Astrocyte (in vitro differentiated cells and primary cell): Measurements from ENCODE around the gene TMEM200B. TPM values are rescaled to one million over a fixed set of nuclear protein-coding genes. Genes with fewer than 3 reads are reported as not detected.

ENCODE experiments used
- DNase-seq: peaks from one replicate; pipeline ENCODE4 v3.0.0-alpha.2; 2010; ENCODE audit warnings: low read depth
- FAIRE-seq: peaks from 2 replicates; lab custom pipeline; 2011; peaks lifted over from hg19 to GRCh38; lab: Jason Lieb, UNC
- H2AFZ ChIP-seq: 2 replicates; pipeline ENCODE4 v1.6.0; 2012; ENCODE audit warnings: low read depth, low read length, inconsistent platforms
- H3K27ac ChIP-seq: 2 replicates; pipeline ENCODE4 v1.5.1; 2011; ENCODE audit warnings: low read depth, low read length, inconsistent platforms
- H3K27me3 ChIP-seq: 2 replicates; pipeline ENCODE4 v1.6.0; 2011; ENCODE audit warnings: low read length, inconsistent platforms; ENCODE audit not compliant: insufficient read depth
- H3K36me3 ChIP-seq: 2 replicates; pipeline ENCODE4 v1.5.1; 2011; ENCODE audit warnings: low read length, inconsistent platforms; ENCODE audit not compliant: insufficient read depth
- H3K4me1 ChIP-seq: 2 replicates; pipeline ENCODE4 v1.5.1; 2011; ENCODE audit warnings: low read length, inconsistent platforms; ENCODE audit not compliant: insufficient read depth
- H3K4me2 ChIP-seq: 2 replicates; pipeline ENCODE4 v1.6.0; 2012; ENCODE audit warnings: low read length, inconsistent platforms
- H3K4me3 ChIP-seq: 2 replicates; pipeline ENCODE4 v1.5.1; 2011; ENCODE audit warnings: low read depth, mild to moderate bottlenecking, low read length, inconsistent platforms; ENCODE audit not compliant: insufficient read depth
- H3K79me2 ChIP-seq: 2 replicates; pipeline ENCODE4 v1.6.0; 2012; ENCODE audit warnings: mild to moderate bottlenecking, low read length, inconsistent platforms; ENCODE audit not compliant: insufficient read depth
- H3K9ac ChIP-seq: 2 replicates; pipeline ENCODE4 v1.6.0; 2012; ENCODE audit warnings: mild to moderate bottlenecking, low read length, inconsistent platforms
- H3K9me3 ChIP-seq: 2 replicates; pipeline ENCODE4 v1.5.1; 2012; ENCODE audit warnings: low read depth, mild to moderate bottlenecking, low read length, inconsistent platforms; ENCODE audit not compliant: insufficient read depth
- H4K20me1 ChIP-seq: 2 replicates; pipeline ENCODE4 v1.6.0; 2012; ENCODE audit warnings: low read length, inconsistent platforms; ENCODE audit not compliant: insufficient read depth
- H3K27ac Mint-ChIP-seq: one replicate; pipeline ENCODE4 v1.8.0; 2021; ENCODE audit warnings: mild to moderate bottlenecking, mixed read lengths; ENCODE audit not compliant: unreplicated experiment
- H3K27me3 Mint-ChIP-seq: one replicate; pipeline ENCODE4 v1.8.0; 2021; ENCODE audit warnings: low read depth, mixed read lengths; ENCODE audit not compliant: unreplicated experiment
- H3K36me3 Mint-ChIP-seq: one replicate; pipeline ENCODE4 v1.8.0; 2021; ENCODE audit warnings: low read depth, mixed read lengths; ENCODE audit not compliant: unreplicated experiment
- H3K4me1 Mint-ChIP-seq: one replicate; pipeline ENCODE4 v1.8.0; 2021; ENCODE audit warnings: low read depth, mixed read lengths; ENCODE audit not compliant: unreplicated experiment
- H3K4me3 Mint-ChIP-seq: one replicate; pipeline ENCODE4 v1.8.0; 2021; ENCODE audit warnings: mild to moderate bottlenecking, moderate library complexity, mixed read lengths; ENCODE audit not compliant: unreplicated experiment
- H3K9me3 Mint-ChIP-seq: one replicate; pipeline ENCODE4 v1.8.0; 2021; ENCODE audit warnings: mild to moderate bottlenecking, mixed read lengths; ENCODE audit not compliant: unreplicated experiment
- EZH2 ChIP-seq: IDR thresholded peaks from 2 replicates; pipeline ENCODE4 v1.6.1; 2012; ENCODE audit warnings: mild to moderate bottlenecking, low read length, inconsistent platforms; ENCODE audit not compliant: insufficient read depth
- total RNA-seq: library from RNA; stranded (reverse); gene quantifications from 2 replicates; pipeline ENCODE4 v1.2.1, GENCODE V29; 2021
- TF ChIP-seq, protein P1 (sequence below): IDR thresholded peaks from 2 replicates; pipeline ENCODE4 v1.5.1; 2011; ENCODE audit warnings: low read depth, mild to moderate bottlenecking, inconsistent platforms, low read length, moderate library complexity; ENCODE audit not compliant: insufficient read depth

TMEM200B gene
- total RNA-seq, 1 donor from 2014 or later, result 3.6 TPM

DNA sequence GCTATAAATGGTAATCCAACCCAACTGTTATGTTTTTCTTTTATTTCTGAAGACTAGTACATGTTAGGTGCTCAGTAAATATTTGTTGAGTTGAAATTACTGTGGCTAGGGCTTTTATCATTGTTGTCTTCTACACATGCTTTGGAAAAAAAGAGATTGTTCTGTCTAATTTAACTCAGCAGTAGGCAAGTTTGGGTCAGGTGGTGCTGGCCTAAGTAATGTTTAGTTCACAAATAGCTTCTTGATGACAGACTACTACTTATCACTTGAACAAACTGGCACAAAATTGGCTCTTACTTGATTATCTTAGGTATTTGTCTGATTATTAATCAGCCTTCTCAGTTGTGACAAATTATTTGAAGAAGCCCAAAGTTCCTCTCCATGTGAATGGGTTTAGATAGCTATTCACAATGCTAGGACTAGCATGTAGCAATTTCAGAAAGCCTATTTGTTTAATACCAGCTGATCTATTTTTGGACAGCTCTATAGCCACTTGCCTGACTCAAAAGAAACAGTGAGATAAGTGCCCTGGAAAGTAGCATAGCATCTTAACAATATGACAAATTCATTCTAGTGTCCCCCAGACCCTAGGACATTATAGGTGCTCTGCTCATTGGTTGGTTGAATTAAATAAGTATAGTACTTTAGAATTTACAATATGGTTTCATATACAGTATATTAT lies 32.6 kb downstream of the TMEM200B start:
- no peak overlapping the region for H3K4me3 Mint-ChIP-seq
- H3K27ac ChIP-seq, result no peak overlapping the region
- H3K27ac Mint-ChIP-seq, result no peak overlapping the region
- TF ChIP-seq, protein P1, sequence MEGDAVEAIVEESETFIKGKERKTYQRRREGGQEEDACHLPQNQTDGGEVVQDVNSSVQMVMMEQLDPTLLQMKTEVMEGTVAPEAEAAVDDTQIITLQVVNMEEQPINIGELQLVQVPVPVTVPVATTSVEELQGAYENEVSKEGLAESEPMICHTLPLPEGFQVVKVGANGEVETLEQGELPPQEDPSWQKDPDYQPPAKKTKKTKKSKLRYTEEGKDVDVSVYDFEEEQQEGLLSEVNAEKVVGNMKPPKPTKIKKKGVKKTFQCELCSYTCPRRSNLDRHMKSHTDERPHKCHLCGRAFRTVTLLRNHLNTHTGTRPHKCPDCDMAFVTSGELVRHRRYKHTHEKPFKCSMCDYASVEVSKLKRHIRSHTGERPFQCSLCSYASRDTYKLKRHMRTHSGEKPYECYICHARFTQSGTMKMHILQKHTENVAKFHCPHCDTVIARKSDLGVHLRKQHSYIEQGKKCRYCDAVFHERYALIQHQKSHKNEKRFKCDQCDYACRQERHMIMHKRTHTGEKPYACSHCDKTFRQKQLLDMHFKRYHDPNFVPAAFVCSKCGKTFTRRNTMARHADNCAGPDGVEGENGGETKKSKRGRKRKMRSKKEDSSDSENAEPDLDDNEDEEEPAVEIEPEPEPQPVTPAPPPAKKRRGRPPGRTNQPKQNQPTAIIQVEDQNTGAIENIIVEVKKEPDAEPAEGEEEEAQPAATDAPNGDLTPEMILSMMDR, result no peak
- TF ChIP-seq EZH2, result no peak
- no peaks in the 10 kb centered on the region for H4K20me1 ChIP-seq
- no peak for DNase-seq
- H3K4me3 ChIP-seq, result no peak overlapping the region
- no peaks in the 10 kb centered on the region for H3K9me3 Mint-ChIP-seq
- H3K36me3 Mint-ChIP-seq, result peaks cover 4% of the 10 kb centered on the region
- no peak overlapping the region for H3K9ac ChIP-seq
- no peak for FAIRE-seq
- no peak overlapping the region for H3K4me2 ChIP-seq
- H3K4me1 Mint-ChIP-seq, result no peaks in the 10 kb centered on the region
- H3K4me1 ChIP-seq, result no peaks in the 10 kb centered on the region
- H3K27me3 Mint-ChIP-seq, result no peaks in the 10 kb centered on the region
- H3K36me3 ChIP-seq, result no peaks in the 10 kb centered on the region
- H2AFZ ChIP-seq, result no peak overlapping the region
- no peaks in the 10 kb centered on the region for H3K27me3 ChIP-seq
- no peaks in the 10 kb centered on the region for H3K9me3 ChIP-seq
- no peaks in the 10 kb centered on the region for H3K79me2 ChIP-seq

DNA sequence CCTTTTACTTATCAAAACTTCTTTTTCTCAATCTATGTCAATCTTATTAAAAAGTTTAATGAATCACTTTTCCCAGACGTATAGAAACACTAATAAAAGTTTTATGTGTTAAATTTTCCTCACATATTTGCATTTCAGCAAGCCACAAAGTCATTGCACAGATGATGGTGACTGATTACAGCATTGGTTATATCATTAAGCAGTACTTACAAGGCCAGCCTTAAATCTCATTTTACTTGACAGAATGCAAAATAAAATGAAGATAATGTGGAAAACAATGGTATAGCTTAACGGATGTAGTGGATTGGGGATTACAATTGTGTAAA lies 39.5 kb downstream of the TMEM200B start:
- no peak overlapping the region for H3K4me3 Mint-ChIP-seq
- no peaks in the 10 kb centered on the region for H3K9me3 Mint-ChIP-seq
- no peak overlapping the region for H3K27ac Mint-ChIP-seq
- no peaks in the 10 kb centered on the region for H3K27me3 ChIP-seq
- H3K4me2 ChIP-seq, result no peak overlapping the region
- H4K20me1 ChIP-seq, result no peaks in the 10 kb centered on the region
- DNase-seq (no peak), FAIRE-seq (no peak)
- no peaks in the 10 kb centered on the region for H3K36me3 ChIP-seq
- no peak overlapping the region for H3K4me3 ChIP-seq
- H3K9ac ChIP-seq, result no peak overlapping the region
- no peak overlapping the region for H3K27ac ChIP-seq
- no peak for TF ChIP-seq EZH2
- TF ChIP-seq, protein P1, result no peak
- no peaks in the 10 kb centered on the region for H3K9me3 ChIP-seq
- no peaks in the 10 kb centered on the region for H3K4me1 ChIP-seq
- H3K4me1 Mint-ChIP-seq, result no peaks in the 10 kb centered on the region
- no peaks in the 10 kb centered on the region for H3K79me2 ChIP-seq
- no peaks in the 10 kb centered on the region for H3K27me3 Mint-ChIP-seq
- H3K36me3 Mint-ChIP-seq, result no peaks in the 10 kb centered on the region
- no peak overlapping the region for H2AFZ ChIP-seq

DNA sequence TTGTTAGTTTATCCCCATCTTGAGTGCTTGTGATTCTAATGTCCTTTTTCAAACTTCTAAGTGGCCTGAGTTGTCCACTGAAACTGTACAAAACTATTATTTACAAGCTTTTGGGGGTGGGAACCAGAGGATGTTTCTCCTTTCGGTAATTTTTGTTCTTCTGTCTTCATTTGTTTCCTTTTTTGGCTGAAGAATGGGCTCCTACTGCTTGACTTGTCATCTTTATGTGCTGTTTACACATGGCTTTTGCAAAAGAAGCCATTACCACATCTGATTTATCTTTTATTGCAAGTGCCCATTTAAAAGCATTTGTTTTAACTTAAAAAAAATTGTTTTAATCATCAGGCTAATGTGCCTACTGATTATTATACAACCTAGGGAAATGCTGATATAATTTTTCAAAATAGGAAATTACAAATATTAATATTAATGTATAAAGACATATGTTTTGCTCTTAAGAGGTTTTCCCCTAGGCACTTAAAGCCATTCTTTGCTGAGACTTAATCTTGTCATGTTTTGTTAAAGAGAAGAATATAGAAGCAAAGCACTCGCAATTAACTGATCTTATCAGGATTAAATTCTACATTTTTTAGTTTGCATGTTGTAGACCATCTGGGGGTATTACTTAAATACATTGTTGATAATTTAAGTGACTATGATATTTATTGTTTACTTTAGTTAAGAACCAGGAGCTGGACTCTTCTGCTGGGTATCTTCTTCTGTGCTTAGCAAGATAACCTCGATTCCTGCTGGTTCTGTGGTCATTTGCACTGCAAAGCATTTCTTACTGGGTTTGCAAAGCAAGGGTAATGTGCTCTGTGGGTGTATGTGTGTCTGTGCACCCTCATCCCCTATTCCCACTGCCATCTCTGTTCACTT lies 40.1 kb downstream of the TMEM200B start:
- no peak overlapping the region for H2AFZ ChIP-seq
- no peaks in the 10 kb centered on the region for H3K36me3 ChIP-seq
- Mint-ChIP-seq H3K27ac (no peak overlapping the region), H3K4me1 (no peaks in the 10 kb centered on the region), H3K4me3 (no peak overlapping the region), H3K27me3 (no peaks in the 10 kb centered on the region), H3K36me3 (no peaks in the 10 kb centered on the region), H3K9me3 (no peaks in the 10 kb centered on the region)
- no peaks in the 10 kb centered on the region for H3K4me1 ChIP-seq
- FAIRE-seq (no peak), DNase-seq (no peak)
- H3K4me2 ChIP-seq, result no peak overlapping the region
- no peak overlapping the region for H3K9ac ChIP-seq
- no peaks in the 10 kb centered on the region for H3K79me2 ChIP-seq
- H3K9me3 ChIP-seq, result no peaks in the 10 kb centered on the region
- H3K4me3 ChIP-seq, result no peak overlapping the region
- no peaks in the 10 kb centered on the region for H3K27me3 ChIP-seq
- TF ChIP-seq, protein P1, result no peak
- no peak for TF ChIP-seq EZH2
- H4K20me1 ChIP-seq, result no peaks in the 10 kb centered on the region
- no peak overlapping the region for H3K27ac ChIP-seq
